HG02763 (cell line): ENCODE results near the gene AP3B1.

Experiments used
- ATAC-seq: cut with Tn5 transposase; IDR thresholded peaks from one replicate; pipeline ENCODE4 v1.9.1; 2021; ENCODE audit warnings: mild to moderate bottlenecking, moderate library complexity; ENCODE audit not compliant: unreplicated experiment

AP3B1 gene

GRCh38 chr5:78005021-78005785 is 289.3 kb downstream of the AP3B1 start:
- ATAC-seq = no peak

DNA sequence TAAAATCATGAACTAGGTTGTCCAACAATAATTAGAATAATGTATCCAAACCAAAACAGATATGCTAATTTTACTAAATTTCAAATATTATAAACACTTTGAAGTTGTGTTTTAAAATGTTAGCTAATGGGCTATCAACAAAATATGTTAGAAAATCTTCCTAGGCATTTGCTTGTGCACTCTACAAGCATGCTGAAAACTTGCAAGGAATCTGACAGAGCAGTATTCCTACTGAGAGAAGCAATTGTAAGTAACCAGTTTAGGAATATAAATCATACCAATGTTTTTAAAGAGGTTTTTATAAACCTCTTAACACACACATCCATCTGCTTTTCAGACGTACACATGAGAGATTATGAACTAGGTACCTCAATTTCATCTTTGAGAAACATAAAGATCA is 289.9 kb downstream of the AP3B1 start:
- no peak for ATAC-seq

DNA sequence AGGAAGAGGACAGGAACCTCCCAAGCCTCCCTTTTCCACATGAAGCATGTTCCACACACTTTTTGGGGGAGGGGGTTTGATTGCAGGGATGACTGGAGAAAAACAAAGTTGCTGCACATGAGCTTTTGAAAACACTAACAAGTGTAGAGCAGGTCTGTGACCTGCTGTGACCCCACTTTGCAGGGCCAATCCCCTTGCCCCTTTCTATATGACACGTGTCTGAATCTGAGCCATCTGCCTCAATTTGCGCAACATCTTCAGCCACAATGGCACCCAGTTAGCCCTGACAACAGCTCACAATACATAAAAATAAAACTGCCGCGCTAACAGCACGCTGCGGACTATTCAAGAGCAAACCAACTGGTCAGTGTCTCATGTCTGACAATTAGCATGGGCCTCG is 290.6 kb downstream of the AP3B1 start:
- ATAC-seq = no peak

DNA sequence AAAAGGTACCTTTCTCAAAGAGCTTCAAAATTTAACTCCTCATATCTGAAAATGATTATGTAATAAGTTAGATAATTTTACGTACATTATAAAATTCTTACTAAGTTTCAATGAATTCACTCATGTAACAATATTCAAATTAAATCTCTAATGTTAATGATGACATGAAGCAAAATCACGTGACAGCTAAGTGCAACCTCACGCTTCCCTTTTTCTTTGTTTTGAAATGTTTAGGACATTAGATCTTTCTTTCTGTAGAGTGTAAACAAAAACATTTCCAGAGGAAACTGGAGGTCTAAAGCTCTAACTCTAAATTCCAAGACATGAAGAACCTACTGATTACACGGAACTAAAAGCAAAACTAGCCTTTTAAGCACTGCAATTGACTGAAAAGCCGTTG is 291.0 kb downstream of the AP3B1 start:
- no peak for ATAC-seq

DNA sequence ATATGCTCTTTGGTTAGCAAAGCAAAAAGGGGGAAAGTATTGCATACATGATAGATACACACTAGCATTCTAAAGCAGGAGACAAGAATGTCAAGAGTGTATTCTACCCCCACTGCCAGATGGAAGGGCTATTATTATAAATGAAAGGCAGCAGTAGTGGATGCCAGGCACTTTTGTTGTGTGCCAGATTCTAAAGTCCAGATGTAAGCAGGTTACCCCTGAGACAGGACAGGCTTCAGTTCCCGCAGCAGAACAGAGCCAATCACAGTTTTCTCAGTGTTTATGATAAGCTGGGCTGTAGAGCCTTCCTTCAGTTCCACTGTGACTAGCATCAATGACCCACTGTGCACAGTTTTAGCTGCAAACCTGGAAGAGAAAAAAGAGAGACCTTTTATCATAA is 291.8 kb downstream of the AP3B1 start:
- ATAC-seq = no peak

GRCh38 chr5:78001197-78001596 is 293.3 kb downstream of the AP3B1 start:
- no peak for ATAC-seq

DNA sequence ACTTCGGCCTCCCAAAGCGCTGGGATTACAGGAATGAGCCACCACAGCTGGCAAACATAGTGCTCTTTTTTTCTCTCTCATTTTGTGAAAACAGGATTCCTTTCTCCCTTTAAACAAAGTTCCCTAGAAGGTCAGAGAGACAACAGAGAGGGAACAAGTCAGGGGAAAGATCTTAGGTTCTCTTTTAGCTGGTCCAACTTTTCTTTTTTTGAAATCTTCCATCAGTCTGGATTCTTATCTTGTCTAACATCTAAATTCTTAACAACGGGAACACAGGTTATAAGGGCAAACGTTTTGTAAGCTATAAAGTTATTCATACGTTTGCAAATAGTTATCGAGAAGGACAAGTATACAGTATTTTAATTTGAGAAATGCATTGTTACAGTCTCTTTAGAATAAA is 294.3 kb downstream of the AP3B1 start:
- ATAC-seq = no peak

- ATAC-seq = no peak
These were observed 295.1 kb downstream of the AP3B1 start for GRCh38 chr5:77999399-77999798.

- no peak for ATAC-seq
These were observed 297.6 kb downstream of the AP3B1 start for GRCh38 chr5:77996943-77997342.

GRCh38 chr5:77995793-77996409 is 298.6 kb downstream of the AP3B1 start:
- ATAC-seq = no peak

DNA sequence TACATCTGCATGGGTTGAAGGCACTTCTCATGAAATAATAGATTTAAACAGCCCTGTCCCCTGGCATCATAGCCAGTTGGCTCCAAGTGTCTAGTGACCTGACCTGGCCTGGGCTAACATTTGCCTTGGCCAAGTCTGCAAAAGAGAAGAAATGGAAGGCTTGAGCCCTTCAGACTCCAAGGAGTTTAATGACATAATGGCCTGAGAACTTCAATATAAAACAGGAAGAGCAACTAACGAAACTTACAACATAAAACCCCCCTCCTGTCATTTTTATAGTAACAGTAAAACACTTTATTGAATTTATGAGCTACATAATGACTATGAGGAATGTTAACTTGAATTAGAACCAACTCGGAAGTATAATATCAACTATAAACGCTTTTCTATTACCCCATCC is 299.6 kb downstream of the AP3B1 start:
- no peak for ATAC-seq

GRCh38 chr5:77993855-77994318 is 300.6 kb downstream of the AP3B1 start:
- ATAC-seq = no peak

DNA sequence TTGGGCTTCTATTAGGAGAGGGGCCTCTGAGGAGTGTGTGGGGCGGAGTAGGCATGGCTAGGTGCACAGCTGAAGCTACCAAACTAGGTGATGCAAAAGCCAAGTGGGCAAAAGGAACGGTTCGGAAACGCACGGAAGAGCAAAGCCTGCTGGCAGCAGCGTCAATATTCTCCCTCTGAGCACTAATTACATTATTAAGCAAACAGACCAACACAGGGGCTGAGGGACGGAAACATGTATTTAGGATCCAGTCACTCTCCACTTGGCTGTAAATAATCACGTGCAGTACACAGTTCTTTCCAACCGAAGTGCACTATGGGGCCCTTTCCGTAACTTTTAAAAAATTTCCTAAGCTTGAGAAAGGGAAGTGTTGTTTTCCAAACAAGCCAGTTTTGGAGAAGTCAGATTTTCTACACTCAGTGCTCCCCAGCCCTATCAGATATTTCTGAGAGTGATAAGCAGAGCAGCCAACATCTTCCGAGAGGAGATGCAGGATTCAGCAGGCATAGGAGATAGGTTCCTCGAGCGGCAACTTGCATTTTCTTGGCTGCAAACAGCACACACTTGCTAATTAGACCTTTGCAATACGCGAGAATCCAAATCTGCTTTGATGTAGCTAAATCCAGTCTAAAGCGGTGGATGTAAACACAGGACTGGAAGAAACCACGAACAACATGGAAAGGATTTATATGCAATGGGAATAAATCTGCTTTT is 301.2 kb downstream of the AP3B1 start:
- no peak for ATAC-seq

DNA sequence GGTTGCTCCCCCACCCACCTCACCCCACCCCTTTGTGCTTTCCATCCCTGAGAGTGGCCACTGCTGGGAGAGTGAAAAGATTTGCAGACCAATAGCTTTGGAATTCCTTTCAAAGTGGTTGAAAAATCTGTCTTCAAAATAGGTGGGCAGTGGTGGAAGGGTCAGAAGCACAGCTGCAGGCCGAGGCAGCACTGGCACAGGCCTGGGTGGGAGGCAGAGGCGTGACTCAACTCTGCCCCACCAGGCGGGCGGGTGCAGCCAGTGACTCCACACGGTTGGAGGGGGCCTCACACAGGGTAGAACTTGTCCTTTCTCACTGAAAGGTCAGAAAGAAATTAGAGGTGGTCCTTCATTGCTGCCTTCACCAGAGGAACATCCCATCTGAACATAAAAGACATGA is 303.4 kb downstream of the AP3B1 start:
- ATAC-seq = no peak

DNA sequence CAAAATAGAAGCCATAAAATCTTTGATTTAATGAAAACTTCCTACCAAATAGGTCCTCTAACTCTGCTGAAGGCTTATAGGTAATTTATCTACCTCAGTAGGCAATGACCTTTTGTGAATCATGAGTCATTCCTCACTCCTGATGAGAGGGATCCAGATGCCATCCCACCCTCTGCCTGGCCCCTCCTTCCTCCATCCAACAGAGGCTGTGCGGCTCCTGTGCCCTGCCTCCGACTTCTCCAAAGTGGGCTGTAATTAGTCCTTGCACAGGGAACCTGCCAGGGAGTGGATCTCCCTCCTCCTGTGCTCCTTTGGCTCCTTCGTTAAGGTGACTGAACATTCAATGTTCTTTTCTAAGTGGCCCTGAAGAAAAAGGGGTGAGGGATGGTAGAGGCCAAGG is 304.5 kb downstream of the AP3B1 start:
- ATAC-seq = no peak

- ATAC-seq = no peak
These were observed 306.5 kb downstream of the AP3B1 start for GRCh38 chr5:77987988-77988387.

DNA sequence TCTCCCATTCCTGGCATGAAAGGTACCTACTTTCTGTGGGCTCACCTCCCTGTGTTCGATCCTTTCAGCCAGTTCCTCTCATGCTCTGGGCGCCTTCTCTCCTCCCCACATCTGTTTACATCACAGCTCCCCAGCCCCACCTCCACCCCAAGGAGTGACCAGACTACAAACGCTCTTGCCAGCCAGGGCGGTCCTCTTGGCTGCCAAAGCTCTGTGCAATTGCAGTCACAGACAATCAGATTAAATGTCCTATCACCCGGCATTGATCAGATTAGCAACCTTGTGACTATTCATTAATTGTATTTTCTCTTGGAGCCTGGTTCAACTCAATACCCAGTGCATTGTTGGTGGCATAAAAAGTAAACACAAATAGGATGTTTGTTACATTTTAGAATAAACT is 307.2 kb downstream of the AP3B1 start:
- ATAC-seq = no peak

DNA sequence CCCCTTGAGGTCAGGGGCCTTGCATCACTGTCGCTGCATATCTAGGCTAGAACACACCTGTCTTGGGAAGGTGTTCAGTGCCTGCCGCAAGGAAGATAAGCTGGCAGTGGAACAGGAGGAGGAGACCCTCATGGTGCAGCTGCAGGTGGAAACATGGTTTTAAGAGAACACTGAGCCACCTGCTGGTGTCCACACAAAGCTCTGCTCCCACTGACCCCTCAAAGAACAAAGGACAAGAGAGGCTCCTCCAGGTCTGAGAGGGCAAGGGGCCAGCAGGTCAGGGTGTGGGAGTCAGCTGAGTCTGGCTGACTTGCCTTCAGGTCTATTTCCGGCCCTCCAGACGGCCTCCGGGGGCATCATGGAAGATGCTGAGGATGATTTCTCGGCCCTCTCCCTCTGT is 308.2 kb downstream of the AP3B1 start:
- ATAC-seq = no peak

GRCh38 chr5:77985247-77985646 is 309.3 kb downstream of the AP3B1 start:
- no peak for ATAC-seq

GRCh38 chr5:77984587-77984986 is 309.9 kb downstream of the AP3B1 start:
- no peak for ATAC-seq

DNA sequence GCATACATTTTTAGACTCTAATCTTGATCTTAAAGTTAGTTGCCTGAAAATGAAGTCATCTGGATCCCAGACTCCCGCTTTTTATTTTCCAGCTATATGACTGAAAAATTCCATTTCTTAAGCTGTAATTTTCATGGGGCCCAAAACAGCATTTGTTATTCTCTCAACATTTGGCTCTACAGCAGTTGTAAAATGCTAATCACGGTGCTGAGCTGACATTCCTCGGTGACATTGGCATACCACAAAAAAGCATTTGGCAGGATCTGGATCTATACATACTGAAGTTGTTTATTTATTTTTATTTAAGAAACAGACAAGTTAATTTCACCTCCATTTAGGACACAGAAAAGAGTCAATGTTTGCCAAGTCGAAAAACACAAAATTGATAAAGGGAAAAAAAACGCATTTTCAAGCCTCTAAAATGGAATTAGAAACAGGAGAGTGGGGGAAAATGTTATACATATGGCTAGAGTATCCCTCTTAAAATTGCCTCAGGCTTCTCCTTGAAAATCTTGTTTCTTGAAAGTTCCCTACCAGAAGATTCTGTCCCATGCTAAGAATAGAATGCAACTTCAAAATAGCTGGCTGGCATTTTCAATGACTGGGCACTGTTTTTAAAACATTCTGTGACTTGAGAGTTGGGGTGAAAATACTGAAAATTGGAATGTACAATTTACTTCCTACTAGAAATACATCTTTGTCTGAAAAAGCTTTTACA is 310.9 kb downstream of the AP3B1 start:
- ATAC-seq = no peak
